Measurements from ENCODE around the gene TXNDC15.
A peak's percentile ranks its signal among the peaks of the same experiment; 100 is the strongest.
"Not testable (repeated sequence)": the region's sequence is repeated elsewhere in the genome, so short reads cannot be mapped to it uniquely, and the experiment has no call there.

Gene TXNDC15

GRCh38 chr5:134873987-134874830 is at the start of gene TXNDC15:
TSS of gene TXNDC15 (plus strand) at chr5:134874371. CDS start at chr5:134874428, 57 bp downstream.
- DNase-seq (ENCODE audit: low spot score), result peak; percentile 85

- DNase-seq (ENCODE audit: low spot score), result no peak
Measured at GRCh38 chr5:134824681-134825080, 49.5 kb upstream of the TXNDC15 start.

- DNase-seq (ENCODE audit: low spot score), result no peak
Measured at GRCh38 chr5:134825212-134825611, 49.0 kb upstream of the TXNDC15 start.

- no peak for DNase-seq (ENCODE audit: low spot score)
Measured at GRCh38 chr5:134833340-134834032, 40.7 kb upstream of the TXNDC15 start.

GRCh38 chr5:134835623-134836022 is 38.5 kb upstream of the TXNDC15 start:
- no peak for DNase-seq (ENCODE audit: low spot score)

GRCh38 chr5:134837530-134838181 is 36.5 kb upstream of the TXNDC15 start:
- DNase-seq (ENCODE audit: low spot score), result no peak

GRCh38 chr5:134838361-134838760 is 35.8 kb upstream of the TXNDC15 start:
- not testable (repeated sequence) for DNase-seq (ENCODE audit: low spot score)

- no peak for DNase-seq (ENCODE audit: low spot score)
Measured at GRCh38 chr5:134840811-134841210, 33.4 kb upstream of the TXNDC15 start.

GRCh38 chr5:134844252-134844651 is 29.9 kb upstream of the TXNDC15 start:
- DNase-seq (ENCODE audit: low spot score), result no peak

GRCh38 chr5:134845335-134845851 is 28.8 kb upstream of the TXNDC15 start:
- DNase-seq (ENCODE audit: low spot score), result no peak

- DNase-seq (ENCODE audit: low spot score), result peak; percentile 94
Measured at GRCh38 chr5:134845852-134846640, 28.1 kb upstream of the TXNDC15 start, which contains the start of gene C5orf24. TSS of gene C5orf24 (plus strand) at chr5:134845968. CDS start at chr5:134854901, 8,933 bp downstream.

- DNase-seq (ENCODE audit: low spot score), result no peak
Measured at GRCh38 chr5:134846641-134846960, 27.6 kb upstream of the TXNDC15 start.

GRCh38 chr5:134849434-134849933 is 24.7 kb upstream of the TXNDC15 start:
- not testable (repeated sequence) for DNase-seq (ENCODE audit: low spot score)

- peak; percentile 43 for DNase-seq (ENCODE audit: low spot score)
Measured at GRCh38 chr5:134851307-134851923, 22.8 kb upstream of the TXNDC15 start.

- DNase-seq (ENCODE audit: low spot score), result not testable (repeated sequence)
Measured at GRCh38 chr5:134856465-134856864, 17.7 kb upstream of the TXNDC15 start.

- peak; percentile 53 for DNase-seq (ENCODE audit: low spot score)
Measured at GRCh38 chr5:134857401-134857800, 16.8 kb upstream of the TXNDC15 start.

GRCh38 chr5:134864707-134865106 is 9.5 kb upstream of the TXNDC15 start:
- DNase-seq (ENCODE audit: low spot score), result no peak

- DNase-seq (ENCODE audit: low spot score), result peak; percentile 12
Measured at GRCh38 chr5:134873494-134873893, 677 bp upstream of the TXNDC15 start.

- DNase-seq (ENCODE audit: low spot score), result peak; percentile 80
Measured at GRCh38 chr5:134874831-134875655, 872 bp downstream of the TXNDC15 start.

GRCh38 chr5:134877159-134877558 is 3.0 kb downstream of the TXNDC15 start:
- DNase-seq (ENCODE audit: low spot score), result no peak
